Renal pelvis (tissue), 4 donors: ENCODE measurements around the gene CAV2. TPM values are rescaled to one million over a fixed set of nuclear protein-coding genes. Genes with fewer than 3 reads are reported as not detected.

Source experiments
- DNase-seq: peaks from one replicate; pipeline ENCODE4 v3.0.0-alpha.2; 2013
- polyA plus RNA-seq, 3 donors: library from polyadenylated mRNA; unstranded; fragments of 120-200 nt; gene quantifications; one replicate each; pipeline ENCODE4 v1.2.1, GENCODE V29; 2013; ENCODE audit not compliant: insufficient read length in 3 of 3

CAV2 gene
- polyA plus RNA-seq, 3 donors, result 23.4 to 25.8 (median 23.7) TPM

DNA sequence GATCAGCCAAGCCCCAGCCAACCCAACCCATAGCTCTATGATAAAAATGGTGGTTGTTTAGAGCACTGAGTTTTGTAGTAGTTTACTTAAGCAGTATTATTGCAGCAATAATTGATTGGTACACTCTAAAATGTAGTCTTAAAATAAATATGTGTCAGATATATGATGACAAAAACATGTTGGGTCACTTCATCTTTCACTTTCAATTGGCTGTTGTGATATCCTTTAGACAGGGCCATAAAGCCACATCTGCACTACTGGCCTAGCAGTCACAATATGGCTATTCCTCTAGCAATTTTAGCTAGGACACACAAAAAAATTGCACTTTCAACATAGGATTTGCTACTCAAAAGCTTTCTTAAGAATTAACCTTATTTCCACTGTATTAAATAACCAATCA, 19.4 kb downstream of the CAV2 start:
- no peak for DNase-seq

DNA sequence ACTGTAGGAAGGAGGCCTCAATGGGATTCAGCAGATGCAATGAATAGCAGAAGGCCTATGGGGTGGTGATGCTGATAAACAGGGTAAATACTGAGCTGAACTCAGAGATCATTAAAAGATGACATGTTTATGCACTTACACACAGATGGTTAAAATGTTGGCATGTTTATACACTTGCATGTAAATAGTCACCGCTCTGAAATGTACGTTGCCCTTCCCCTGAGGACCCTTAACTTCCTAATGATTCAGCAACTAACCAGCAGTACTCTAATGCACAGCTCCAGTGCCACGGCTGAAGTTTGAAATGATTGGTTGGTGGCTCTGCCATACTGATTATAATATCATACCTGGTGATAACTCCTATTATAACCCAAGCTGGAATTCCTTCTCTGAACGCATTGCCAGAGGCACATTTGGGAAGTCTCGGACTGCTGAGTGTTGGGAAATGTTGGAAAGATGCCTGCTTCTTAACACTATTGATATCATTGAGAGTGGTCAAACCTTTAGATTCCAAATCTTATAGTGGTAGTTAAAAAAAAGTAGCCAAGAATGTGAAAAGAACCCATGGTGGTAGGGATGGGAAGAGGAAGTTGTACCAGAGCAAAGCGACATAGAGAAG, 21.6 kb downstream of the CAV2 start:
- no peak for DNase-seq

DNA sequence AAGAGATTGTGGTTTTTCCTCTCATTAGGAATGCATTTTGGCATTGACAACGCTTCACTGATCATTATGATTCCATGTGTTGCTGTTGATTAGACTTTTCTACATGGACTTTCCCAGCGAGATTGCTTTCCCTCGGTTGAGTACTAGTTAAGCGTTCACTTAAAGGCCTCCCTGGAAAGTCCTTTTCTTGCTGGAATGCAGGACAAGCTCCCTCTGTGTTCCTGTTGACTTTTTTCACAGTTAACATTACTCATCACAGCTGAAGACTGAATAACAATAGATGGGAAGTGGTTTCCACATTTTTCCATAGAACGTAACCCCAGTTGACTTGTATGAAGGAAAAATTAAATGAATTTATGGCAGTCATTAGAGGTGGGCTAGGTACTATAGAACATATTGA, 22.7 kb downstream of the CAV2 start:
- DNase-seq, result no peak

DNA sequence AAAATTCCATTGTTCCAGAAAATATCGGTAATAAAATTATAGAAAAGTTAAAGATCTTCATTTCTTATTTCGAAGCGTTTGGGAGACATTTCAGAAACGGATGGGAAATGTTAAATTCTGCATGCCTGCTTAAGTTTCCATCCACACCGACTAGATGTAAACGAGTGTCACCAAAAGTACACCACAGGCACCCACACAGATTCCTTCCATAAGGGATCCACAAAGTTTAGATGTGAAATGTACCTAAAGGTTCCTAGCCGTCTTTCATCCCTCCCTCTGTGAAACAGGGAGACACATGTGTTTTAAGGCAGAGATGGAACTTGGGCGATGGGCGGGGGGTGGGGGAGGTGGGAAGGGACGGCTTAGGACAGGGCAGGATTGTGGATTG, 24.7 kb downstream of the CAV2 start:
- DNase-seq, result no peak

DNA sequence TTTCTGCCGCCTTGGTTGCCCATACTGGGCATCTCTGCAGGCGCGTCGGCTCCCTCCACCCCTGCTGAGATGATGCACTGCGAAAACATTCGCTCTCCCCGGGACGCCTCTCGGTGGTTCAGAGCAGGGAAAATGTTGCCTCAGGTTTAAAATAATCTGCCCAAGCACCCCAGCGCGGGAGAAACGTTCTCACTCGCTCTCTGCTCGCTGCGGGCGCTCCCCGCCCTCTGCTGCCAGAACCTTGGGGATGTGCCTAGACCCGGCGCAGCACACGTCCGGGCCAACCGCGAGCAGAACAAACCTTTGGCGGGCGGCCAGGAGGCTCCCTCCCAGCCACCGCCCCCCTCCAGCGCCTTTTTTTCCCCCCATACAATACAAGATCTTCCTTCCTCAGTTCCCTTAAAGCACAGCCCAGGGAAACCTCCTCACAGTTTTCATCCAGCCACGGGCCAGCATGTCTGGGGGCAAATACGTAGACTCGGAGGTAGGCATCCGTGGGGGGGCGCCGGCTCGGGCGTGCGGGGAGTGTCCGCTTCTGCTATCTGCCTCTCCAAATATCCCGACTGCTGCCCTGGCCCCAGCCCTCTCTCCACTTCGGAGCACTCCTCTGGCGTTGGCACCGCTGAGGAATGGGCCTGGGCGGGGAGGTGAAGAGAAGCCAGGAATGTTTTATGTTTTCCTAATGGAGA, 25.2 kb downstream of the CAV2 start, which contains the start of gene CAV1:
TSS of gene CAV1 (plus strand) at position 428 of the 689 bp plus-strand sequence. CDS start at position 455, 27 bp downstream.
- peak; percentile 15 for DNase-seq

DNA sequence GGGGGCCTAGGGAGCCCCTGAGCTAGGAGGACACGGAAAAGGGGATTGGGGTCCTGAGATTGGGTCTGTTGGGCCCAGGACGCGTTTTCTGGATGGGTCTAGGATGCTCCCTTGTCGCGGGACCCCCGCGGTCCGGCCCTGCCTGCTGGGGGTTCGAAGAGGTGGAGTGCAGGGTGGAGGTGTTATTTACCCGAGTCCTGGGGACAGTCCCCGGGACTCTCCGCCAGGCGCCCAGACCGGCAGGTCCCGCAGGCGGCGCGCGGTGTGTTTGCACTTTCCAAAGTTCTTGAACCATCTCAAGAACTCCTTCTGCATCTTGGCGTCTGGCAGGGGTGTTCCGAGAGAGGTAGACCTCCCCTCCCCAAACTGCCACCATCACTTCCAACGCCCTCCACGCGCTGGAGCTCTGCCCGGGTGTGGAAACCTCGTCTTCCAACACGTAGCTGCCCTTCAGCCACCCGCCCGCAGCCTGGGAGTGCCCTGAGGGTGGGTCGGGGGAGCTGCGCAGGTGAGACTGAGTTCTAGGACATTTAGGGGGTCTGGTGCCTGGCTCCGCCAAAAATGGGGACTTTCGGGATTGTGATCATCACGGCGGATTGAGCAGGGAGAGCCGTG, 25.9 kb downstream of the CAV2 start:
- DNase-seq, result no peak

DNA sequence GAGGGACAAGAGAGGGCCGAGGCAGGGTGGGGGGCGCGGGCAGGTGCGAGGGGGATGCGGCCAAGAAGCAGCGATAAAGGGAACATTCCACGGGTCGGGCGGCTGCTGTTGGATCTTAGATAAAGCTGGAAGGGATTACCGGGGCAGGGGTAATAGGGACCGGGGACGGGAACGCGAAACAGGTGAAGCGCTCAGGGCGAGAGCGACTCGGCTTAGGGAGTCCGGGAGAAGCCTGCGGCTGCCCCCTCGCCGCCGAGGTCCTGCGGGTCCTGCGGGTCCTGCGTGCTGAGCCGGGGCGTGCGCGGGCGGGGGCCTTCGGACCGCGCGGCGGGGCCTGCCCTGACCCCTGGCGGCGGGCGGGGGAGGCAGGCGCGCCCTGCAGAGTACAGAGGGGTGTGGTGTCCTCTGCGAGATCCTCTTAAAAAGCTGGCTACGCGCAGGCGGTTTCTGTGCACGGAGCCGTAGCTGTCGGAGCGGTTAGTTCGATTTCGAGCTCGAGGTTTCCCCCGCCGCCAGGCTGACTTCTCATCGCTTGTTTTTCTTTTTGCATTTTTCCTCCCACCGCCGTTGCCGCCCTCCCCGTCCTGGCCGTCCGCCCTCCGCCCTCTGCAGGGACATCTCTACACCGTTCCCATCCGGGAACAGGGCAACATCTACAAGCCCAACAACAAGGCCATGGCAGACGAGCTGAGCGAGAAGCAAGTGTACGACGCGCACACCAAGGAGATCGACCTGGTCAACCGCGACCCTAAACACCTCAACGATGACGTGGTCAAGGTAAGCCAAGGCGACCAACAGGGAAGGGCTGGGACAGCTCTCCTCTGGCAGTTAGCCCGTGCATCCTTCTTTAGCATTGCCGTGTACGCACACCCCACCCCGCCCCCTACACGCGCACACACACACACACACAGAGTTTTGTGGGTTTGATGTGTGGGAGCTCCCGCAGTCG, 26.6 kb downstream of the CAV2 start:
- peak; percentile 40 for DNase-seq

DNA sequence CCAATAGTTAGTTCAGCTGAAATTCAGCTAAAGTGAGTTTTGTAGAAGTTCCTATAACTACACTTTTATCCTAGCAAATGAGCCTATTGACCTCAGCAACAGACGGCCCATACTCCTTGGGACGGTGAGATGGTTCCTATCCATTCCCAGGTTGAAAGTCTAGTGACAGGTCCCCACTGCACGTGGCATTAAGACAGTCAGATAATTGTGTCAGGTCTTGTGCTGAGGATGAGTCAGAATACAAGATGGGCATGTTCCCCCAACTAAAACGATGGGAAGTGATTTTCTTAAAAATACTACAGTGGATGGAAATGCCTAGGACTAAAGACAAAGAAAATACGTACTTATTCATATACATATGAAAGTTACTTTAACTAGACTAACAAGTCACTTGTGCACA, 27.4 kb downstream of the CAV2 start:
- no peak for DNase-seq

DNA sequence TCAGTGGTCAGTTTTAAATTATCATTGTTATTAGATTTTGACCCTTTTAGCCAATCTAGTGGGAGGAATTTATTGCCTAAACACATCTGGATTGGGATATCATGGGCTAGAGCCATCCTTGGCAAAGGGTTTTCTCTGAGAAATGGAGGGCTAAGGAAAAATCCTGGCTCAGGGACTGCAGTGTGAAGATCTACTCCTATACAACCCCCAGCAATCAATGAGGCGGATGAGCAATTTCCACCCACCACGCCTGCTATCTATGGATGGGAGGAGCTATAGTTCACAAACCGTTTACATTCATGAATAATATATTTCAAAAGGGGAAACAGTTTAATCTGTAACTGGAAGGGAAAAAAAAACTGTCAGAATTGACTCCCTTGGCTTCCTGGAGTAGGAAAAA, 28.0 kb downstream of the CAV2 start:
- DNase-seq, result no peak

DNA sequence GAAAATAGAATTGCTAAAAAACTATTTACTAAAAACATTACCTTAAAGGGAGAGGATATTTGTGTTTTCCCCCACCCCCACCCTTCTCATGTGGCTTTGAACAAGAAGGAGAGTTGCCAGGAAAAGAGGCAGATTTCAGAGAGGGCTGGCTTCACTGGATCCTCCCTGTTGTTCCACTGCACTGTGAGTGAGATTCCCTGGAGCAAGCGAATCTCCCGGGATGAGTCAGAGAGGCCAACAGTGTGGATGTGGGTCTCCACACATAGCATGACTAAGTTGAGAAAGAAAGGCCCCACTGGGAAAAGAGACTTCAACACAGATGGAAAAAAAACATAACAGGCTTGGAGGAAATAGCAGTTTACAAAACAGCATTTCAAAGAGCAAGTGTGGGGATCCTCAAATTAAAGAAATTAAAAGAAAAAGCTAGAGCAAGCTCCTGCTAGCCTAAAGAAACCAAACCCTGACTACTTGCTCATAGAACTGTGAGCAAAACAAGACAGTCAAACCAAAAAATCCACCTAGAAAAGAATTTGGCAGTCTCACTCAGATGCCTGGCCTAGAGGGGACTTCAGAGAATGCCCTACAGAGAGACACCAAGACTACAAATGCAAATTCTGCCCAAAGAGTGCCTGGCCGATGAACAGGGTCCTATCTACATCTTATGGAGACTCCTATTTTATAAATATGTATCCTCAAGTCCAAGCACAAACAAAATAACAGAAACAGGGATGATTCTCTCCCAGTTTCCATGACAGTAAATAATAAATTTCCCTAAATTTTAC, 28.7 kb downstream of the CAV2 start:
- DNase-seq, result no peak

DNA sequence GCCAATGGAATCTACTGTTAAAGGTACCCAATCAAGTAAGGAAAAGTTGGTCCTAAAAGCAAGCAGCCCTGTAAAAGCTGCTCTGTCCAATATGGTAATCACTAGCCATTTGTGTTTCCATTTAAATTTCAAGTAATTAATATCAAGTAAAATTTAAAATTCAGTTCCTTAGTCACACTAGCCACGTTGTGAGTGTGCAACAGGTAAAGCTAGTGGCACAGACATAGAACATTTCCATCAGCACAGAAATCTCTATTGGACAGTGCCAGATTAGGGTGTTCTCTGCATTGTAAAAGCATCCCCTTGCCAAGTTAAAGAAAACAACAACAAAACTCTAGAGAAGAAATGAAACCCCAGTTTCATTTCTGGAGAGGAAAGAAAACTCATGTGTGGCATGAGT, 29.7 kb downstream of the CAV2 start:
- DNase-seq, result no peak

DNA sequence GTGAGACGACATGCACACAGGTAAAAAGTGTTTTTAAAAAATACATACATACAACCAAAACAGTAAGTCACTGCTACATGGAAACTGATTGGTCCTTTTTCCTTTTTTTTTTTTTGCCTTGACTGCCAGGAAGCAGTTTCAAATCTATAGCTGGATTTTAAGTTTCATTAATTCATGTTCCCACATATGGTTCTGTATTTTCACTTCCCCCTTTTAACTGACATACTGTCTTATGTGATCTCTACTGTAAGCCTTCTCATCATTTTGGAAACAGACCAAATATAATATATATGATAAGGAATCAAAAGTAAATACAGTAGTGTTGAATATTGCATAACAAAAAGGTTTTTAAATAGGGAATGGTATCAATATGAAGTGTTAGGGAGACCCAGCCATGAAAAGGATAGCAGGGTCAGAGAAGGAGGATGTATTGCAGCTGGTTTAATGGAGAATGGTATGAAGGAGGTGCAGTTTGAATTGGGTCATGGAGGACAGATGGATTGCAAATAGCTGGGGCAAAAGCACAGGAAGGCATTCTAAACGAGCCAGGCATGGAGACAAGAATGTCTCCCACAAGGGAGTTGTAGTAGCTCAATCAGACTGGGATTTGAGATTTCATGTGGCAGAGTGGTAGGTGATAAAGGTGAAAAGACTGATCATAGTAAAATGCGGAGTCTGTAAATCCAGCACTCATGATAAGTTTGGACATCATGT, 30.7 kb downstream of the CAV2 start:
- DNase-seq, result no peak

DNA sequence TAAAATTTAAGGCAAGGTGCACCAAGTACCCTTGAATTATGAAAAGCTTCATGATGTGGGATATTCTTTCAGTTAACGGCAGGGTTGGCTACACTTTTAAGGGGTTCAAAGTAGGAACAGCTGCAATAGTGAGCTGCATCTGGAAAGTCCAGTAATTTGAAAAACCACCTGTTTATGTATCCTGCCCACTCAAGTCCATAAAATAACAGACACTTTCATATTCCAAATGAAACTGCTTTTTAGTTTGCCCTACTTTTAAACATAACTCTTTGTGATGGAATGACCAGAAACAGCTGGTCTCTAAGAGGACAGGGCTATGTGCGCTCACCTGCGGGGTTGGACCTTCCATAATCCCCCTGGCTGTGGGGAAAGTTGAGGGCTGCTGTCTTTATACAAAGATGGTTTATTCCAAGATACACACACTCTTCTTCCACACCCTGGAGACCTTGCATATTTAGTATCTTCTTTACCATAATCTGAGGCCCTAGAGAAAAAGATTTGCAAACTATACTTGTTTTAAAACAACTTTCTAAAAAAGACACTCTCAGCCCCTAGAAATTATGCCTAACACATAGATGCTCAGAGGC, 32.7 kb downstream of the CAV2 start:
- DNase-seq, result no peak

DNA sequence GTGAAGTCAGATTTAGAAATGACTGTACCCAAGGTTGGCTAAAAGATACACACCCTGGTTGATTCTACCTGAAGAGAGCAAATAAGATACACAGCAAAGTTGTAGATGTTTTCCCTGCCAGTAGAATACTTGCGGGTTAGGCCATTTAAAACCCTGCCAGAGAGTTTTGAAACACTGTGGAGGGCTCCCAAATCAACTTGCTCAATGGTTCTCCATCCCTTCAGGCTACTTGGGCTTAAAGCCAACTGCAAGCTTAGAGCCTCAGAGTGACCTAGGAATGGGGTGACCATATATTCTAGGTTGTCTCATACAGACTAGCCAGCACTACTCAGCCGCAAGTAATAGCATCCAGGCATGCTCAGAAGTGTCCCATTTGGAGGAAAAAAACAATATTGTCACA, 35.3 kb downstream of the CAV2 start:
- no peak for DNase-seq

DNA sequence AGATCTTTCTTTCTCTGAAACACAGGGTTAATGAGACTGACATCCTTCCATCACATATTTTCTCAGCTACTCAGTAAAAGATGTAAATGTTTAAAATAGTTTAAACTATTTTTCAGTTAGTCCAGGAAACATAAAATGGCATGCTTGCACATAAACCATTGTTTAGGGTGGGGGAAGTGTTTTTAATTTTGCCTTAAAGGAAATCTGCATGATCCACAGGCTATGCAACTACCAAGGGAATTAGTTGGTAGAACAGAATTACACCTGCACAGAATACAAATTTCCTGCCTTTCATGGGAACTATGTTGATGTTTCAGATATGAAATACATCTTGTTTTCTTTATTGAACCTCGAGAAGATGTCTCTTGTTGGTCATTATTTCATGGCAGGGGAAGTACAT, 35.9 kb downstream of the CAV2 start:
- no peak for DNase-seq

DNA sequence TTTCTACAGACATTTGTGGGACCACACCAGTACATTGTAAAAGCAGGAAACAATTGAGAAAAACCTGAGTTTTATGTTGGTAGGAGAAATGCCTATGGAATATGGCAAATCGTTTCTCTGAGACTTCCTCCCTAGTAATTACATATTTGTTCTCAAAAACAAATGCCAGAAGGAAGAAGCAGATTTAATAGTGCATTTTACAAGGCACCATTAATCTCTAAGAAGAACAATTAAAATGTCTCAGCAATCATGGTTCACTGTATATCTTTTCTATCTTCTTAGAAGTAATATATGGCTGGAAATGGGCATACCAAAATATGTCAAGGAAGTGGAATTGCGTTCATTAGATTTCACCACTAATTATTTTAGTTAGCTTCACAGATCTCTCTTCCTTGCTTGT, 38.6 kb downstream of the CAV2 start:
- no peak for DNase-seq

DNA sequence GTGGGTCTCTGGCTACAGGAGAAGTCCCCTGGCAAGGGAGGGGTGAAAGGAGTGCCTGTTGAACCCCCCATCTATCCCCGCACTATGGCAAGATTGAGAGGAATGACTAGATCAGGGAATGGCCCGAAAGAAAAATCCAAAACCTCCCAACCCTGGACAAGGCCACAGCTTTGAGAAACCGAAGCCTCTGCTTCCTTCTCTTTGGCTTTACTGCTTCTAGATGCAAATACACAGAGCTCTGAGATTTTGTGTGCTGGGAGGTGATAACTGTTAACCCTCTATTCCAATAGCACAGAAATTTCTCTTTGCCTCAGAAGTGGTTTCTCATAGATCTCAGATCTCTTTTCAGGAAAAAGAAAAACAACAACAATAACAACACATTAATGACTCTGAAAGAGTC, 40.3 kb downstream of the CAV2 start:
- DNase-seq, result no peak

DNA sequence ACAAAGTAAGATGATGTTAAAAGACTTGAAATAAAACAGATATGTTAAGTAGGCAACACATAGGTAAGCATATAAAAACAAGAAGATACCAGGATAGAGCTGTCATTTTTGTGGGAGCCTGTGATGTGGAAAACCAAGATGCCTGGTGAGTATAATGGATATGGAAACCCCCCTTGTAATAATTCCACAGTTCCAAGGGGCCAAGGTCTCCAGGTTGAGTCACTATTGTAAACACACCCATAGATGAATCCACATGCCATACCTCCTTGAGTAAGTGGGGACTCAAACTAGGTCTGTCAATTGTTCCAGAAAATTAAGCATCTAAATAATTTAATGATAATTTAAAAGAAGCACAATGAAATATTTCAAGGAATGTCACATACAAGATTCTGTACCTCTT, 41.2 kb downstream of the CAV2 start:
- DNase-seq, result no peak

DNA sequence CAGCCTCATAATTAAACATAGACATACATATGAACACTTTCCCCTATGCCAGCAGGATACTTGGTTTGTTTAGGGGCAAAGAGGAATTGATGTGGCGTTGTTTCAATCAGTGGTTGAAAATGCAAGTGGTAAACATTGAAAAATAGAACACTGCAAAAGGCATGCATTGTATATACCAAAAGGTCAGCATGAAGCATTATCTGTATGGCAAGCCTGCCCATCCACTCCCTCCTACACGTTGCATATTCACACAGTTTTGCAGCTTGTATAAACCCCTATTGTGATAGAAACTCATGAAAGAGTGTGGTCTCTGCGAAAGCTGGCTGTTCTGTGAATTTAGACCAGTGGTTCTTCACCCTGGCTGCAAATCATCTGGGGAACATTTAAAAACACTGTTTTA, 42.4 kb downstream of the CAV2 start:
- DNase-seq, result no peak

DNA sequence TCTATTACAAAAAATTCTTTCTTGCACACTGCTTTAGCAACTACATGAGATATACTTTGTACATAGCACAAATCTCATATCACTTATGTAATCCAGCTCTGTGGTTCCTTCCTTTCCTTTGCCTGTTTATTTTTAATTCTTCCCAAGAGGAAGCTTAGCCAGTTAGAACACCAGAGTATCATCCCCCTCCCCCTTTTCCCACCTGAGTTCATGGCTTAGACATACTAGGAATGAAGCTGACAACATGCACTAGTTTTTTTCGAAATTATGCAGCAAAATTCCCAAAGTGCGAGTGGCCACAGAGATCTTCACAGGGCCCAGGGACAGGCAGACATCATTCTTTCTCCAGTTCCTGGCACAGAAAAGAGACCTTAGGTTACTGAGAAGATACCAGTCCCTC, 43.1 kb downstream of the CAV2 start:
- no peak for DNase-seq

DNA sequence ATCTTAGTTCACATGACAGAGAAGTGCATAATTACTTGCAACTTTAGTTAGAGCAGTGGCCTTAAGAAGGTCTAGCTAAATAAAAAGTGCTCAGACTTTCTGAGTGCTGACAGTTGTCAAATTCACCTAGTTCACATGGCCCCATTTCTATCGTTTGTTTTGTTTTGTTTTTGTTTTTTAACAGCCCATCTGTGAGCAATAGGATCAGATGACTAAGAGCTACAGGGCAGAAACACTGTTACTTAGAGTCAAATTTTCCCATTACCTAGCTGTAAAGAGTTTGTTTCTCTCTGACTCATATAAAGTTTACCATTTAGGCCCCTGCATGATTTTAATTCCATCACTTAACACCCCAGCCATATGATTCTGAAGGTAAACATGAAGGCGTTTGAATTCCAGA, 44.1 kb downstream of the CAV2 start:
- DNase-seq, result no peak
